ENCODE data around the gene GPC5. TPM values are rescaled to one million over a fixed set of nuclear protein-coding genes. Genes with fewer than 3 reads are reported as not detected.

Gene GPC5
- total and polyA plus RNA-seq, 4 donors: 0.51 to 22.4 (median 2.0) TPM

DNA sequence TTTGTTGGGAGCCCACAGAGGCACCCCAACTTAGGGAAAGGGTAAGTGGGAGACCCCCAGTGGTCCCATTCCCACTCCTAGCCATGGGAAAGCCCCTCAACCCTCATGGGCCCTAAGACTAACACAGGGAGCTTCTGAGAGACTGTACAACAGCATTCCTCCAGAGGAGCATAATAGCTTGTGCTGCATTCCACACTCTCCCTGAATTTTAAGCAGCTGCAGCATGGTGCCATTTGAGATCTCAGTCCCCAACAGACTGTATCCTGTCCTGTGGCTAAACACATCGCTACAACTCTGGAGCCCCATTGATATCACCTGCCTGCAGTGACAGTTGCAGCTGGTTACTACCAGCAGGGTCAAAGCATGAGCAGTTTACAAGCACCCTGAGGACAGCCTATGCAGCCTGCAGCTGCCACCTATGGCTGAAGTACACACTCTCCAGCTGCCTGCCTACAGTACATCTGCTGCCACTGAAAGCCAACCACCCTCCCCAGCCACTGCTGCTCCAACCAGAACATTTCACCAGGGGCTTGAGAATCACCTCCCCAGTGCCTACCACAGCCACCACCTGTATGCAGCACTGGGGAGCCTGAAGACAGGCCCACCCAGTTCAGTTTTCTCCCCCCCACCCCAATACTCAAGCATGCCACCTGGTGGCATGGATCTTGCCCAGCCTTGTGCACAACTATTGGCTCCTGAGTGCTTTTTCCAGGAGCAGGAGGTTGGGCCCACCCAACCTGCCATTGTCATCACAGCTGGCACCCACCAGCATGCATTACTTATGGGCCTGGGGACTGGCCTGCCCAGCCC, 557.3 kb downstream of the GPC5 start:
- Histone ChIP-seq H3K4me1 (ENCODE audit: control insufficient read depth in 4 of 4, insufficient read depth in 4 of 4, low read length in 3 of 4) (no peaks in the 10 kb centered on the region), H3K27me3 (ENCODE audit: control insufficient read depth in 4 of 4, insufficient read depth in 4 of 4, low read length in 3 of 4) (no peaks in the 10 kb centered on the region), H3K9me3 (ENCODE audit: control insufficient read depth in 4 of 4, low read length in 3 of 4) (no peaks in the 10 kb centered on the region), H3K36me3 (ENCODE audit: control insufficient read depth in 4 of 4, insufficient read depth in 3 of 4, low read depth in 1 of 4, low read length in 3 of 4) (no peaks in the 10 kb centered on the region), H3K9ac (ENCODE audit: low read depth in 1 of 2, low read length in 2 of 2) (no peak overlapping the region), H3K4me3 (ENCODE audit: low read depth in 1 of 3, low read length in 3 of 3) (no peak overlapping the region), H3K27ac (ENCODE audit: low read depth in 1 of 2, low read length in 2 of 2) (no peak overlapping the region)
- 93% methylated on average over 1 of the region's 1 CpG for WGBS
- TF ChIP-seq JUND (IDR thresholded peaks at IDR 0.05): no peak
- TF ChIP-seq HNF4A (conservative IDR thresholded peaks at IDR 0.05): no peak
- TF ChIP-seq FOXA2 (IDR thresholded peaks at IDR 0.05): no peak
- no peak for TF ChIP-seq MAX (IDR thresholded peaks at IDR 0.05)
- TF ChIP-seq RXRA (IDR thresholded peaks at IDR 0.05): no peak
- TF ChIP-seq CTCF (IDR thresholded peaks at IDR 0.05; ENCODE audit: low read depth, low read length, missing input control): no peak
- TF ChIP-seq GABPA (IDR thresholded peaks at IDR 0.05 in 1 of 2, conservative IDR thresholded peaks at IDR 0.05 in 1 of 2): no peak
- no peak for TF ChIP-seq TAF1 (conservative IDR thresholded peaks at IDR 0.05)
- TF ChIP-seq ATF3 (IDR thresholded peaks at IDR 0.05): no peak
- no peak for TF ChIP-seq REST (IDR thresholded peaks at IDR 0.05)
- no peak for TF ChIP-seq NR2F2 (IDR thresholded peaks at IDR 0.05)
- TF ChIP-seq EGR1 (IDR thresholded peaks at IDR 0.05; ENCODE audit: low read depth in 2 of 2): no peak
- no peak for TF ChIP-seq SP1 (IDR thresholded peaks at IDR 0.05)
- TF ChIP-seq FOXA1 (IDR thresholded peaks at IDR 0.05): no peak
- no peak for TF ChIP-seq RAD21 (IDR thresholded peaks at IDR 0.05)
- TF ChIP-seq, protein P1, sequence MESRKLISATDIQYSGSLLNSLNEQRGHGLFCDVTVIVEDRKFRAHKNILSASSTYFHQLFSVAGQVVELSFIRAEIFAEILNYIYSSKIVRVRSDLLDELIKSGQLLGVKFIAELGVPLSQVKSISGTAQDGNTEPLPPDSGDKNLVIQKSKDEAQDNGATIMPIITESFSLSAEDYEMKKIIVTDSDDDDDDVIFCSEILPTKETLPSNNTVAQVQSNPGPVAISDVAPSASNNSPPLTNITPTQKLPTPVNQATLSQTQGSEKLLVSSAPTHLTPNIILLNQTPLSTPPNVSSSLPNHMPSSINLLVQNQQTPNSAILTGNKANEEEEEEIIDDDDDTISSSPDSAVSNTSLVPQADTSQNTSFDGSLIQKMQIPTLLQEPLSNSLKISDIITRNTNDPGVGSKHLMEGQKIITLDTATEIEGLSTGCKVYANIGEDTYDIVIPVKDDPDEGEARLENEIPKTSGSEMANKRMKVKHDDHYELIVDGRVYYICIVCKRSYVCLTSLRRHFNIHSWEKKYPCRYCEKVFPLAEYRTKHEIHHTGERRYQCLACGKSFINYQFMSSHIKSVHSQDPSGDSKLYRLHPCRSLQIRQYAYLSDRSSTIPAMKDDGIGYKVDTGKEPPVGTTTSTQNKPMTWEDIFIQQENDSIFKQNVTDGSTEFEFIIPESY (IDR thresholded peaks at IDR 0.05): no peak
- TF ChIP-seq YY1 (IDR thresholded peaks at IDR 0.05): no peak
- TF ChIP-seq HNF4G (IDR thresholded peaks at IDR 0.05): no peak
- no peak for DNase-seq (ENCODE audit: low spot score)
